GM18526 (cell line): Measurements from ENCODE around the gene MAK.

ENCODE experiments used
- POLR2A ChIP-seq: IDR thresholded peaks from 3 replicates; pipeline ENCODE4 v1.6.1; 2011; ENCODE audit not compliant: insufficient read length; ENCODE audit errors: extremely low read depth

Gene MAK, protein sequence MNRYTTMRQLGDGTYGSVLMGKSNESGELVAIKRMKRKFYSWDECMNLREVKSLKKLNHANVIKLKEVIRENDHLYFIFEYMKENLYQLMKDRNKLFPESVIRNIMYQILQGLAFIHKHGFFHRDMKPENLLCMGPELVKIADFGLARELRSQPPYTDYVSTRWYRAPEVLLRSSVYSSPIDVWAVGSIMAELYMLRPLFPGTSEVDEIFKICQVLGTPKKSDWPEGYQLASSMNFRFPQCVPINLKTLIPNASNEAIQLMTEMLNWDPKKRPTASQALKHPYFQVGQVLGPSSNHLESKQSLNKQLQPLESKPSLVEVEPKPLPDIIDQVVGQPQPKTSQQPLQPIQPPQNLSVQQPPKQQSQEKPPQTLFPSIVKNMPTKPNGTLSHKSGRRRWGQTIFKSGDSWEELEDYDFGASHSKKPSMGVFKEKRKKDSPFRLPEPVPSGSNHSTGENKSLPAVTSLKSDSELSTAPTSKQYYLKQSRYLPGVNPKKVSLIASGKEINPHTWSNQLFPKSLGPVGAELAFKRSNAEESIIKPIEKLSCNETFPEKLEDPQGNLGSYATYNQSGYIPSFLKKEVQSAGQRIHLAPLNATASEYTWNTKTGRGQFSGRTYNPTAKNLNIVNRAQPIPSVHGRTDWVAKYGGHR

GRCh38 chr6:10837995-10838793 lies at the start of gene MAK:
MAK (minus strand) TSS chr6:10838539; CDS start chr6:10830648, 7,891 bp downstream.
- peak; percentile 60 for TF ChIP-seq POLR2A

DNA sequence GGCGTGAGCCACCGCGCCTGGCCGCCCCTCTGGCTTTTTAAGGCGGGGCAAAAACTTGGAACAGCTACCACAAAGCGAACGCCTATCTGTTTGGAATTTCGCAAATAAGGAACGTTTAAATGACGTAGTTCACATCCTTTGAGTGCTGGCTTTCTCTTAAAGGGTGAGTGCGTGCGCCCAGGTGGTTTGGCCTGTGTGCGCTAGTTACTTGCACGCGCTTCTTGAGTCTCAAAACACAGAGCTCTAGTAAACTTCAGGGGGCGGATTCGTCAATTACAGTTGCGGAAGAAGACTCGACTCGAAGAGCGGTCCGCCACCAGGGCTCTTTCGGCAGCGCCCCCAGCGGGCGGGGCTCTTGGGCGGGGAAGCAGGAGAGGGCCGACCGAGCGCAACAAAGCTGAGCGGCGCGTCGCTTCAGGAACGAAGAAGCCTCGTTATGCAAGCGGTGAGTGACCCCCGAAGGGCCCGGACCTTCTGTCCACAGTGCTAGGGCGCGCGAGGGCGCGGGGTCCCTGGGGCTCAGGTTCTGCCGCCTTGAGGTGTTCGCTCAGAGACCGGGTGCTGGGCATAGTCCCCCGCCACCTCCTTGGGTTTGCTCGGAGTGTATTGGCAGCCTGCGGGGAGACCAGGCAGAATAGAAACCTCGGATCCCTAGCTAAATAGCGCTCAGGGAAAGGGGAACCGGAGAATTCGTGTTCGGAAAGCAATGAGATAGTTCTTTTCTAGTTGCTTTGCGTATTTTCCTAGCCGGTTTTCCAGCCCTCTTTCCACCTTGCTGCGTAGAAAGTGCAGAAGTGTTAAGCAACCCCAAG lies 48.6 kb upstream of the MAK start, which contains the start of gene SYCP2L:
Gene SYCP2L (plus strand): TSS at position 362 of the 812 bp plus-strand sequence. CDS start 75 bp downstream, at position 437.
- peak; percentile 12 for TF ChIP-seq POLR2A

GRCh38 chr6:10884245-10884972 lies 46.1 kb upstream of the MAK start:
- TF ChIP-seq POLR2A = no peak

DNA sequence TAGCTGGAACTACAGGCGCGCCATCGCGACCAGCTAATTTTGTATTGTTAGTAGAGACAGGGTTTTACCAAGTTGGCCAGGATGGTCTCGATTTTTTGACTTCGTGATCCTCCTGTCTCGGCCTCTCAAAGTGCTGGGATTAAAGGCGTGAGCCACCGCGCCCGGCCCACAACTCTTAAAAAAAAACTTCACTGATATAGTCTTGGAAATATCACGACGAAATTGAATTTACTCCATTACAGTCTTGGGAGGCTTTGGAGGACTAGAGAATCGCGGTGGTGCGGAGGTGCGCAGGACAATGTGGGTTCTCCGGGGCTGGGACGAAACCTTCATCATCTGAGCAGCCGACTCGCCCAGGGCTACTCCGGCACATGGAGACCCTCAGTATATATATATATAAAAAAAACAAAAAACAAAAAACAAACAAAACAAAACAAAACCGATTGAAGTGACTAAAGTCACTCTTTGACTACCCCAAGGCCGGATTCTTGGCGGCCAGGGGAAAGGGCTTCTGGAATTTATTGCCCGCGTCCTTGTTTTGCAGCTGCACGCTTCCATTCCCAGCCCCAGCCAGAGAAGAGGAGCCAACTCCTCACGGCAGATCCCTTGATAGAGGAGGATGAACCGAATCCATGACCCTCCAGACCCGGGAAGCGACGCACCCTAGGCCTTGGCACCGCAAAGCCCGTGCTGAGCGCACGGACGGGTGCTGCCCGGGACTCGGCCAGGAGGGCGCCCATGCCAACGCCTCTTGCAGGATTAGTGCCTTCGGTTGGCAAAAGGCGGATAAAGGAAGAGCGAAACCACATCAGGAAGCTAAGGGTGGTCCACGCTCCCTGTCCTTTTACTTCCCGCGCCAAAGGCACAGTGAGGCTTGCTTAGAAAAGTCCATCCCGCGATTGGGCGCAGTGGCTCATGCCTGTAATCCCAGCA lies 45.2 kb upstream of the MAK start:
- no peak for TF ChIP-seq POLR2A

- no peak for TF ChIP-seq POLR2A
Observed at GRCh38 chr6:10882657-10883171, 44.4 kb upstream of the MAK start.

DNA sequence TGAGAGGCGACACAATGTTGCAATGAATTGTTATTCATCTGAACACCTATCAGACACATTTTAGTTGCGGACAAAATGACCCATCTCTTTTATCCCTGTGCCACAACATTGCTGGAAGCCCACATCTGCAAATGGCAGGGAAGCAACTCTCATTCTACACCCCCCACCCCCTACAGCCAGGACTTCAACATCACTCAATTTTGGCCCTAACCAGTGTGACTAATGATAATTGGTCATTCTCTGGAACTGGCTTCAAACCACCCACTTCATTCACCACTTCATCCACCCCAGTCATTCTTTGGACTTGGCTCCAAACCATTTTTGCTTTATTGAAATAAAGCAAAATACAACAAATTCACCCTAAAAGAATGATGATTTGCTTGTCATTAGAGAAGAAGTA lies 42.0 kb upstream of the MAK start:
- no peak for TF ChIP-seq POLR2A

DNA sequence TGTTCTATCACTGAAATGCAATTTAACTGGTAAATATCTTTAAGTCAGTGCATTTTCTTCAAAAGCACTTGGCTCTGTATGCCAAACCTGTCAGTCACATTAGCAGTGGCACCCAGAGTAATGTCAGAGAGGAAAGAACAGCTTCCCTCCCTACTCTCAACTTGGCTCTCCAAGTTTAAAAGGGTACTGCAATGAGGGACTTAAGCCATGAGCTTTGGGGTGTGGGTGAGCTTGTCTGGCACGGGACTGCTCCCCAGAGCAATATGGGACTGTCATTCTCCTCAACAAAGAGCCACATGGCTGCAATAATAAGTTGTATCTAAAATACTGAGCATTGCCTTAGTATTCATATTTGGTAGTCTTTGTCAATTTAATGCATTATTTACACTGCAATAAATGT lies 39.5 kb upstream of the MAK start:
- TF ChIP-seq POLR2A = no peak

DNA sequence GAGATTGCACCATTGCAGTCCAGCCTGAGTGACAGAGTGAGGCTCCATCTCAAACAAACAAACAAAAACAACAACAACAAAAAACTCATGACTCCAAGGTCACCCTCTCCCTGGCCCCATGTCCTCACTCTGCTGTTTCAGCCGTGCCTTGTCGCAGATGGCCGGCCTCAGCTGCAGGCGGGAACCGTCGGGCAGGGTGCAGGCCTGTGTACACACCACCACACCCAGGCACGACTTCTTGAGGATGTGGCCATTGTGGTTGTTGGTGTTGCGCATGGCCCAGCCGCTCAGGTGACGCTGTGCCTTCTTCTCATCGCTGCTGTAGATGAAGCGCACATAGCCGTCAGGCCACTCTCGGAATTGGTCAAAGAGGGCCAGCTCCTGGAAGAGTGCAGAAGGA lies 38.7 kb upstream of the MAK start:
- no peak for TF ChIP-seq POLR2A

GRCh38 chr6:10875026-10875425 lies 36.7 kb upstream of the MAK start:
- TF ChIP-seq POLR2A = no peak

GRCh38 chr6:10874207-10874606 lies 35.9 kb upstream of the MAK start:
- TF ChIP-seq POLR2A = no peak

DNA sequence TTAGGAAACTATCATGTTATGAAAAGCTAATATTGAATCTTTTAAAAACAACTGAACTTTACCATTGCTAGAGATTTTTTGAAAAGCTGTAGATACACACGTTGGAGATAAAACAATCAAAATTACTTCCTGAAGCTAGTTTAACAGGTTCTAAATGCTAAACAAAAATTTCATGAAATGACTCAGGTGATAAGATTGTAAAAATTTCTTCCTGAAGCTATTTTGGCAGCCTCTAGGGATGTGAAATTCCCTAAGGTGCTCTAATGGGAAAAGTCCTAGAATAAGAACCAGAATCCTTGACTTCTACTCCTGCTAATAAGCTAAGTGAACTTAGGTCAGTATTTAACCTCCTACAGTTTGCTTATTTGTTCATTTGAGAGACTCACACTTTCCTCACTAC lies 35.0 kb upstream of the MAK start:
- TF ChIP-seq POLR2A = no peak

DNA sequence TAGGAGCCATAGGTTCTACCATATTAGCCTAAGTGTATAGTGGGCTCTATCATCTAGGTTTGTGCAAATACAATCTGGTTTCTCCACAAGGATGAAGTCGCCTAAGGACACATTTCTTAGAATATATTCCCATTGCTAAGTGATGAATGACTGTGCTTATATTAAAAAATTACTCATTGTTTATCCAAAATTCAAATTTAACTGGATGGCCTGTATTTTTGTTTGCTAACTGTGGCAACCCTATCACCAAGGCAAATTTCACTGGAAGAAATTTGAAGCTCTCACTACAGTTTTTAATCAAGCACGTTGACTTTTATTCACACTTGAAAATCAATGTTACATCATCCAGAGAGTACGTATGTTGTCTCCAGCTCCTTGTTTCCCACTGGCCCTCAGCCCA lies 29.6 kb upstream of the MAK start:
- TF ChIP-seq POLR2A = no peak

GRCh38 chr6:10862361-10862760 lies 24.0 kb upstream of the MAK start:
- TF ChIP-seq POLR2A = no peak
